Activated T-cell treated with anti-CD3 and anti-CD28 coated beads for 48 hours (primary cell): ENCODE results near the gene ADAMTSL3.
"Not testable (repeated sequence)": the region's sequence is repeated elsewhere in the genome, so short reads cannot be mapped to it uniquely, and the experiment has no call there.

Experiments
- DNase-seq: peaks from one replicate; pipeline ENCODE4 v3.0.0-alpha.2; 2020; ENCODE audit warnings: low read depth

The ADAMTSL3 gene

GRCh38 chr15:84033793-84034553 lies 380.1 kb downstream of the ADAMTSL3 start:
- DNase-seq = no peak

DNA sequence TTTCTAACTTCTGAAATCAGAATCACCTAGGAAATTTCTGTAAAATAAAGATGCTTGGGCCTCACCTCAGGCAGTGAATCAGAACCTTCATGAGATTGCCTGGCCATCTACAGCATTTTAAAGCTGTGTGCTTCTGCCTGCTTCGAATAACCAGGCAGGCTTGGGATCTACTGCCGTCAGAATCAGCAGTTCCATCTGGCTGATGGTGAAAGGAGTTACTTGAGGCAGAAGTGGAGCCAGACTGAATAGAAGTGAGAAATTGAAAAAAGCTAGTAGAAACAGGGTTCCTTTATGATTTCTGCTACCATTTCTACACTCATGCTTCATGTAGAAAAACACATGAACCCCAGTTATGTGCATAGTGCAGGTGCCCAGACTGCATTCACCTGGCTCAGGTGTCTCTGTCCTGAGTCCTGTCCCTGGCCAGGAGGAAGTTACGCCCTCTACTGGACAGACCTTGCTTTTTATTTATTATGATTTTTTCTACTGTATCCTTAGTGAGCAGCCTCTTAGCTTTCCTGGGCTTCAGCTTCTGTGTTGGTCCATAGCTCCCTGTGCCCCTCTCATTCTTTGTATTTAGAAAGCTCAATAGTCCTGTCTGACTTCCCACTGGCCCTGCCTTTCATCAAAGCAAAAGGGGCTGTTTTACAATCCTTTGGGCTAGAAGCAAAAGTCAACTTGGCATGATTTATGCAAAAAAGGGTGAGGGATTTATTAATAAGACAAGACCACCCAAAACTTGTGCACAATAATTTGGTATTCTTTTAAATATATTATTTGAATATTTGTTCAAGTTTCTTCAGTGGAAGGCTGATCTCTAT lies 380.9 kb downstream of the ADAMTSL3 start:
- DNase-seq = no peak

DNA sequence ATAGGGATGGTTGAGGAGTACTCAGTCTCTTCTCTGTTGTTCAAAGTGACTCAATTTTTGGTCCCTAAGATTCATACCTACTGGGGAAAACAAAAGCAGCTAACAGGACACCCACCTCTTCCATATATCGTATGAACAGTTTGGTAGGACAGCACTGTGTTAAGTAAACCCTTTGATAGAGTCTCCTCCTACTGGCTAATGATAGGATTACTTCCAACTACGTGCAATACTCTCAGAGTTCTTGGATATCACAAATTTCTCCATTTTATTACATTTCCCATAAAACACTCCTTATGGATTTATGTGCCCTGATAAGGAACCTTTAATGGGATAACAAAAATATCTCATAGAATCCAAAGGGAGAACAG lies 381.5 kb downstream of the ADAMTSL3 start:
- no peak for DNase-seq

DNA sequence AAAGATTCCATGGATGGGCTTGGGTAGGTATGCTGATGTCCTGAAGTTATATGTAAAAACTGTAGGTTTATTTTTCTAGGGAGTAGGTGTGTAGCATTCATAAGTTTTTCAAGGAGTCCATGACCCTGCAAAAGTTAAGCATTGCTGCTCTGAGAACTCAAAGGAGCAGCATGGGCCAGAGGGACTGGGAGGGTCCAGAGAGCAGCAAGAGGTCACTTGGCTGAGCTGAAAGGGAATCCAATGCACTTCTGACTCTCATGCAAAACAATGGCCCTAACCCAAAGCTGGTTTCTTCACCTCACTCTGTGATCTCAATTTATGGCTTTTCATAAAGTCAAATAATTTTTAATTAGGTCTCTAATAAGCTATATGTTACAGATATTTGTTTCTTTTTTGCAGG lies 383.4 kb downstream of the ADAMTSL3 start:
- DNase-seq = no peak

- not testable (repeated sequence) for DNase-seq
These were observed 388.6 kb downstream of the ADAMTSL3 start for GRCh38 chr15:84042434-84043056.

GRCh38 chr15:84046064-84046637 lies 392.2 kb downstream of the ADAMTSL3 start:
- DNase-seq = no peak

GRCh38 chr15:84049480-84049879 lies 395.6 kb downstream of the ADAMTSL3 start:
- not testable (repeated sequence) for DNase-seq

DNA sequence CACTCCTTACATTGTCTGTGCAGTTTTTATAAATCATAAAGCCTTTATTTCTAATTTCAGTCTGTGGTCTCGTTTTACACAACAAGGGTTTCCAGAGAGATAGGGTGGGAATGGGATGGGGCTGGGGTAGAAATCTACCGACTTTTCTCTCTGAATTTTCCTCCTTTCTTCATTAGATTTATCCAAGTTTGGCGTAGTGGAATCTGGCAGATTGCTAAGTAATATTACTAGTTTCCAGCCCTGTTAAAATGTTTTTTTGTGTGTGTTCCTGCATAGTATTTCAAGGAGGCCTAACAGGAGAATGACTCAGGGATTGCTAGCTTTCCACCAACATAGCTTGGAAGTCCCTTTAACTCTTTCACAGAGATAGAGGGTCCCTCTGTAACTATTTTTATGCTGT lies 396.2 kb downstream of the ADAMTSL3 start:
- DNase-seq = no peak

- not testable (repeated sequence) for DNase-seq
These were observed 397.2 kb downstream of the ADAMTSL3 start for GRCh38 chr15:84051146-84051545.

GRCh38 chr15:84054544-84054943 lies 400.6 kb downstream of the ADAMTSL3 start:
- DNase-seq = not testable (repeated sequence)

GRCh38 chr15:84057714-84058331 lies 403.9 kb downstream of the ADAMTSL3 start:
- no peak for DNase-seq

DNA sequence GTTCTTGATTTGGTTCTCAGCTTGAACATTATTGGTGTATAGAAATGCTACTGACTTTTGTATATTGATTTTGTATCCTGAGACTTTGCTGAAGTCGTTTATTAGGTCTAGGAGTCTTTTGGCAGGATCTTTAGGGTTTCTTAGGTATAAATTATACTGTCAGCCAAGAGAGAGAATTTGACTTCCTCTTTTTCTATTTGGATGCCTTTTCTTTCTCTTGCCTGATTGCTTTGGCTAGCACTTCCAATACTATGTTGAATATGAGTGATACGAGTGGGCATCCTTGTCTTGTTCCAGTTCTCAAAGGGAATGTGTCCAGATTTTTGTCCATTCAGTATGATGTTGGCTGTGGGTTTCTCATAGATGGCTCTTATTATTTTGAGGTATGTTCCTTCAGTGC lies 409.8 kb downstream of the ADAMTSL3 start:
- DNase-seq = not testable (repeated sequence)

- not testable (repeated sequence) for DNase-seq
These were observed 414.8 kb downstream of the ADAMTSL3 start for GRCh38 chr15:84068674-84069073.

DNA sequence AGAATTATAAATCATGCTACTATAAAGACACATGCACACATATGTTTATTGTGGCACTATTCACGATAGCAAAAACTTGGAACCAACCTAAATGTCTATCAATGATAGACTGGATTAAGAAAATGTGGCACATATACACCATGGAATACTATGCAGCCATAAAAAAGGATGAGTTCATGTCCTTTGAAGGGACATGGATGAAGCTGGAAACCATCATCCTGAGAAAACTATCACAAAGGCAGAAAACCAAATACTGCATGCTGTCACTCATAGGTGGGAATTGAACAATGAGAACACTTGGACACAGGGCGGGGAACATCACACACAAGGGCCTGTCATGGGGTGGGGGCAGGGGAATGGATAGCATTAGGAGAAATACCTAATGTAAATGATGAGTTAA lies 424.1 kb downstream of the ADAMTSL3 start:
- not testable (repeated sequence) for DNase-seq

GRCh38 chr15:84079325-84079884 lies 425.5 kb downstream of the ADAMTSL3 start:
- not testable (repeated sequence) for DNase-seq

DNA sequence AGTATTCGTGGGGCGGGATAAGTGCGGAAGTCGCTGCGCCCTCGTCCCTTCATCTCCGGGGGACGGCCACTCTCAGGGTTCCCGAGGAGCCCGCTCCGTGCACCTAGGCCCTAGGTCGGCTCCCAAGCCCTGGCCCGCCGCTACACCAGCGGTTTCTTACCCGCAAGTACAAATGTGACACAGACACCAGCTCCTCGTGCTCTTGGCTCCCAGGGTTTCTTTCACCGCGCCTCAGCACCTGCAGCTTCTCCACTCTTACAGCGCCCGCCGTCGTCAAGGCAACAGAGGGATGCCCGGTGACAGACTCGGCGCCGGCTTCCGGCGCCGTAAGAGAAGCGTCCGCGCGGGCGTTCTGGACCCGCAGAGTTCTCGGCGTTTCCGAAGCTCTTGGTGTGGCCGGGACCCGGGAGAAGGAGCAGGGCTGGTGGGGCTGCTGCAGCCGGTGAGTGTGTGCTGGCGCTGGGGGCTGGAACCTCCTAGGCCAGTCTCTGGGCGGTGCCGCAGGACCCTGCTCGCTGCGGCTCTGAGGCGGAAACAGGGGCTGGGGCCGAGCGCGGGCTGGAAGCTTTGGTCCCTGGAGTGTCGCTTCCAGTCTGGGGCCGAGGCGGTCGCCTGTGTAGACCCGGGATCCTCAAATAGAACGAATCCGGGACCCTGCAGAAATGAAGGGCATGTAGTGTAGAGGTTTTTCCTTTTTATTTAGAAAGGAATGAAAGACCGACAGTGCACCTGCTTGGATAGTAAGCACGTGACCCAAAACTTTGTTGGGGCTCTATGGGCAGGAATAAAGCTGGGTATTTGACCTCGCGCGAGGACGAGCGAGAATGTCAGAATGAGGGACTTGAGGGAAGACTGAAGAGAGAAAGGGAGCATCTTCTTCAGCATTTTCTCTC lies 426.2 kb downstream of the ADAMTSL3 start:
- peak; percentile 57 for DNase-seq

GRCh38 chr15:84080778-84081084 lies 426.8 kb downstream of the ADAMTSL3 start:
- not testable (repeated sequence) for DNase-seq

GRCh38 chr15:84081391-84082168 lies 427.7 kb downstream of the ADAMTSL3 start:
- no peak for DNase-seq

DNA sequence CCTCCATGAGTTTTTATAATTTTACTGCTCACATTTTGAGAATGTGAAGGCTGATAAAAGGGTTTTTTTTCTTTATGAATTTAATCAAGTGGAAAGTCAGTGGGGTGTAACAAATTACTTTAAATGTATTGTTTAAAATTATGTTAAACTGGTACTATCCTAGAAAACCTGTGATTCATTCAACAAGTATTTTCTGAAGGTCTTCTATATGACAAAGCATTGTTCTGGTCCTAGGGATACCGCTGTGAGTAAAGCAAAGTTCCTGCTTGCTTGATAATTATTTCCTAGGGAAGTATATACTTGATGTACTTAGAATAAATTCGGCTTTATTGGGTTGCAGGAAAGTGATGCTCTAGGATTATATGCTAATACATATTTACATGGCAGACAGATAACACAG lies 428.8 kb downstream of the ADAMTSL3 start:
- no peak for DNase-seq

DNA sequence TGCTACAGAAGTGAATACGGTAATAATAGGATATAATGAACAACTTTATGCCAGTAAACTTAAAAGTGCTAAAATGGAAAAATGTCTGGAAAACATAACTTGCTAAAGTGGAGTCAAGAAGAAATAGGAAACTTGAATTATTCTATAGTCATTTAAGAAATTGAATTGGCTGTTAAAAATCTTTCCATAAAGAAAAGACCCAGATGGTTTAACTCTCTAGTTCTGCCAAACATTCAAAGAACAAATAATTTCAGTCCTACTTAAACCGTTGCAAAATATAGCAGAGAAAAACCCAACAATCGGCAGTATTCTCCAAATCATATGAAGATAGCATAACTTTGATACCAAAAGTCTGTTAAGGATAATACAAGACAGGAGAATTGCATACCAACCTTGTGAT lies 432.1 kb downstream of the ADAMTSL3 start:
- DNase-seq = not testable (repeated sequence)
